K562 (cell line): ENCODE measurements around the gene KIF9. TPM values are rescaled to one million over a fixed set of nuclear protein-coding genes. Genes with fewer than 3 reads are reported as not detected.
A peak's percentile ranks its signal among the peaks of the same experiment; 100 is the strongest.

Experiments used
- ATF3 ChIP-seq, 2 experiments: fragments of 450-650 bp in 1 of 2; sonication (generic) in 1 of 2; formaldehyde crosslinking in 1 of 2; IDR thresholded peaks in 1 of 2; conservative IDR thresholded peaks in 1 of 2; 2 replicates each; pipeline versions ENCODE4 v1.6.1 to v1.8.1; 2016 to 2023; ENCODE audit warnings: mild to moderate bottlenecking in 2 of 2, moderate library complexity in 2 of 2, inconsistent platforms in 1 of 2, missing genetic modification reagents in 1 of 2
- CEBPB ChIP-seq: fragments of 450-650 bp; IDR thresholded peaks from 2 replicates; pipeline ENCODE4 v1.6.1; 2016; ENCODE audit warnings: missing genetic modification characterization, missing compliant biosample characterization
- CXXC5 ChIP-seq: fragments of 250-450 bp; sonication (Bioruptor Pico); IDR thresholded peaks from 2 replicates; pipeline ENCODE4 v1.8.0; 2022; ENCODE audit warnings: inconsistent platforms, mild to moderate bottlenecking, moderate library complexity
- DDX20 ChIP-seq: fragments of 450-650 bp; IDR thresholded peaks from 2 replicates; pipeline ENCODE4 v1.6.1; 2016; ENCODE audit warnings: missing genetic modification characterization, low read depth, mild to moderate bottlenecking, missing compliant biosample characterization, moderate library complexity
- DMBX1 ChIP-seq: fragments of 250-450 bp; sonication (Bioruptor Pico); IDR thresholded peaks from 2 replicates; pipeline ENCODE4 v1.8.0; 2022; ENCODE audit warnings: inconsistent platforms, mild to moderate bottlenecking, moderate library complexity, borderline replicate concordance
- L3MBTL2 ChIP-seq: fragments of 450-650 bp; IDR thresholded peaks from 2 replicates; pipeline ENCODE4 v1.6.1; 2016; ENCODE audit warnings: mild to moderate bottlenecking, moderate library complexity
- MGA ChIP-seq: fragments of 450-650 bp; IDR thresholded peaks from 2 replicates; pipeline ENCODE4 v1.6.1; 2016; ENCODE audit warnings: mild to moderate bottlenecking, moderate library complexity
- NR2C1 ChIP-seq, 2 experiments: fragments of 450-650 bp; IDR thresholded peaks; 2 replicates each; pipeline ENCODE4 v1.6.1; 2017; ENCODE audit warnings: mild to moderate bottlenecking in 2 of 2, antibody characterized with exemption in 1 of 2, inconsistent platforms in 1 of 2, missing compliant biosample characterization in 1 of 2, missing genetic modification characterization in 1 of 2
- polyA plus RNA-seq, 8 experiments: library from polyadenylated mRNA; depleted of rRNA in 4 of 8; stranded (reverse) in 5 of 8; unstranded in 3 of 8; fragments of >200 nt; fragmentation: Nextera tagmentation in 2 of 8; fragmentation: Illumina TruSeq in 1 of 8; extraction: Ambion mirVana in 2 of 8; extraction: Trizol in 1 of 8; gene quantifications; 2 replicates each; pipeline versions ENCODE4 v1.2.1 to v1.2.3, GENCODE V29; 2011 to 2014; ENCODE audit warnings: inconsistent platforms in 1 of 8, missing spikeins in 1 of 8
- total RNA-seq, 7 experiments: library from RNA; depleted of rRNA in 6 of 7; stranded (reverse); fragments of >200 nt in 6 of 7; fragmentation: Illumina TruSeq in 2 of 7; extraction: Trizol in 2 of 7; gene quantifications; 2 replicates each; pipeline versions ENCODE4 v1.2.1 to v1.2.3, GENCODE V29; 2011 to 2021; ENCODE audit warnings: low replicate concordance in 1 of 7

KIF9 gene
- total and polyA plus RNA-seq, 9 of the 15 experiments (the other 6 are each of a cell fraction or from before 2014, with no cell fraction given), result 16.9 to 56.9 (median 25.0) TPM

- TF ChIP-seq ATF3 (IDR thresholded peaks at IDR 0.05) (peak; percentile 47; the same call in 1 of the 2 replicates), ATF3 (CRISPR knock-in tag; conservative IDR thresholded peaks at IDR 0.05) (no peak), MGA (peak; percentile 44; the same call in 1 of the 2 replicates), CXXC5 (CRISPR knock-in tag) (peak; percentile 30; the same call in 1 of the 2 replicates), L3MBTL2 (peak; percentile 69), DMBX1 (CRISPR knock-in tag) (peak; percentile 61; the same call in 1 of the 2 replicates), DDX20 (tag) (peak; percentile 42; the same call in 1 of the 2 replicates), CEBPB (tag) (peak; percentile 10; the same call in 1 of the 2 replicates), NR2C1 (IDR thresholded peaks at IDR 0.05) (no peak), NR2C1 (tag; IDR thresholded peaks at IDR 0.05) (0 out of 2 replicates have a peak, but pooled peaks have one; percentile 16)
These were observed 71.7 kb downstream of the KIF9 start (continued) for GRCh38 chr3:47210863-47211405.
